ENCODE data around the gene ZBTB26.
"Not testable (repeated sequence)": the region's sequence is repeated elsewhere in the genome, so short reads cannot be mapped to it uniquely, and the experiment has no call there.

ZBTB26 gene

GRCh38 chr9:122923947-122924346, 7.4 kb downstream of the ZBTB26 start:
- no peak for DNase-seq

GRCh38 chr9:122922713-122923112, 8.6 kb downstream of the ZBTB26 start:
- DNase-seq = no peak

- no peak for DNase-seq
These were observed 13.0 kb downstream of the ZBTB26 start for GRCh38 chr9:122918310-122918709.

GRCh38 chr9:122912964-122913673, 18.2 kb downstream of the ZBTB26 start, which contains the start of gene ZBTB6:
Gene ZBTB6 (minus strand): TSS chr9:122913323. CDS start chr9:122912072, 1,251 bp downstream.
- DNase-seq = peak; percentile 20 to 90 (median 62)

GRCh38 chr9:122912671-122912963, 18.7 kb downstream of the ZBTB26 start:
- no peak for DNase-seq

GRCh38 chr9:122906122-122906521, 25.2 kb downstream of the ZBTB26 start:
- DNase-seq = not testable (repeated sequence)

- DNase-seq = peak; percentile 80 to 99 (median 96)
These were observed 26.2 kb downstream of the ZBTB26 start, which contains the start of gene RC3H2 for GRCh38 chr9:122904823-122905710. Gene RC3H2 (minus strand): TSS chr9:122905359. CDS start chr9:122897509, 7,850 bp downstream.

GRCh38 chr9:122904466-122904822, 26.9 kb downstream of the ZBTB26 start:
- DNase-seq = peak in 3 of 5 experiments; percentile 3 to 25 (median 10)

GRCh38 chr9:122900791-122901190, 30.5 kb downstream of the ZBTB26 start:
- peak in 1 of 5 experiments; percentile 52 for DNase-seq

- DNase-seq = no peak
These were observed 33.3 kb downstream of the ZBTB26 start for GRCh38 chr9:122897969-122898368.

- no peak for DNase-seq
These were observed 42.8 kb downstream of the ZBTB26 start for GRCh38 chr9:122888480-122888879.

GRCh38 chr9:122883125-122883524, 48.2 kb downstream of the ZBTB26 start:
- DNase-seq = no peak

- no peak for DNase-seq
These were observed 51.9 kb downstream of the ZBTB26 start for GRCh38 chr9:122879443-122879842.

GRCh38 chr9:122875523-122875922, 55.8 kb downstream of the ZBTB26 start:
- no peak for DNase-seq

- DNase-seq = not testable (repeated sequence)
These were observed 64.0 kb downstream of the ZBTB26 start for GRCh38 chr9:122867276-122867675.

GRCh38 chr9:122866079-122866478, 65.2 kb downstream of the ZBTB26 start:
- no peak for DNase-seq

All from T-helper 2 cell (primary cell).